PC-3 (cell line): ENCODE measurements around the gene CPD.

Experiments used
- CTCF ChIP-seq: fragments of 300-600 bp; sonication (generic); conservative IDR thresholded peaks from 2 replicates; pipeline ENCODE4 v1.5.1; 2017; ENCODE audit warnings: antibody characterized with exemption, low read depth, mild to moderate bottlenecking, low read length
- EZH2 ChIP-seq: fragments of 300-600 bp; sonication (generic); IDR thresholded peaks from one replicate; pipeline ENCODE4 v1.6.1; 2017; ENCODE audit warnings: antibody characterized with exemption, mild to moderate bottlenecking, low read length; ENCODE audit not compliant: unreplicated experiment
- EZH2phosphoT487 ChIP-seq: fragments of 300-600 bp; sonication (generic); IDR thresholded peaks from 2 replicates; pipeline ENCODE4 v1.6.1; 2018; ENCODE audit warnings: mild to moderate bottlenecking, antibody characterized with exemption, low read length, borderline replicate concordance

- TF ChIP-seq CTCF = no peak
- no peak for TF ChIP-seq EZH2
- no peak for TF ChIP-seq EZH2phosphoT487
These were observed 139.1 kb downstream of the CPD start for GRCh38 chr17:30517786-30518185.
